G401.6 (cell line): ENCODE measurements around the gene PTPRD.

ENCODE experiments used
- FAIRE-seq: peaks from 2 replicates; lab custom pipeline; 2012; peaks lifted over from hg19 to GRCh38; lab: Jason Lieb, UNC

The PTPRD gene

GRCh38 chr9:8895106-8895860, 1717.5 kb downstream of the PTPRD start:
- FAIRE-seq, result no peak

GRCh38 chr9:8890695-8891094, 1722.1 kb downstream of the PTPRD start:
- FAIRE-seq, result no peak

GRCh38 chr9:8889100-8889499, 1723.7 kb downstream of the PTPRD start:
- no peak for FAIRE-seq

GRCh38 chr9:8888591-8888990, 1724.2 kb downstream of the PTPRD start:
- no peak for FAIRE-seq

- FAIRE-seq, result no peak
Observed at GRCh38 chr9:8887369-8887768, 1725.4 kb downstream of the PTPRD start.

- FAIRE-seq, result no peak
Observed at GRCh38 chr9:8883321-8883720, 1729.5 kb downstream of the PTPRD start.

GRCh38 chr9:8880060-8880459, 1732.7 kb downstream of the PTPRD start:
- no peak for FAIRE-seq

GRCh38 chr9:8879284-8879683, 1733.5 kb downstream of the PTPRD start:
- no peak for FAIRE-seq

GRCh38 chr9:8877753-8878494, 1734.9 kb downstream of the PTPRD start:
- FAIRE-seq, result no peak

- FAIRE-seq, result no peak
Observed at GRCh38 chr9:8876303-8876702, 1736.5 kb downstream of the PTPRD start.

- FAIRE-seq, result no peak
Observed at GRCh38 chr9:8874482-8874881, 1738.3 kb downstream of the PTPRD start.

GRCh38 chr9:8872802-8873201, 1740.0 kb downstream of the PTPRD start:
- no peak for FAIRE-seq

GRCh38 chr9:8871796-8872445, 1740.9 kb downstream of the PTPRD start:
- no peak for FAIRE-seq

- FAIRE-seq, result no peak
Observed at GRCh38 chr9:8871396-8871795, 1741.4 kb downstream of the PTPRD start.

- FAIRE-seq, result no peak
Observed at GRCh38 chr9:8869812-8870211, 1743.0 kb downstream of the PTPRD start.

GRCh38 chr9:8868632-8869031, 1744.2 kb downstream of the PTPRD start:
- no peak for FAIRE-seq

GRCh38 chr9:8867148-8867547, 1745.7 kb downstream of the PTPRD start:
- FAIRE-seq, result no peak

GRCh38 chr9:8864545-8864896, 1748.3 kb downstream of the PTPRD start:
- FAIRE-seq, result no peak

- FAIRE-seq, result no peak
Observed at GRCh38 chr9:8863886-8864544, 1748.8 kb downstream of the PTPRD start.

GRCh38 chr9:8863069-8863468, 1749.7 kb downstream of the PTPRD start:
- no peak for FAIRE-seq

GRCh38 chr9:8860925-8861324, 1751.9 kb downstream of the PTPRD start:
- no peak for FAIRE-seq

- FAIRE-seq, result no peak
Observed at GRCh38 chr9:8860086-8860485, 1752.7 kb downstream of the PTPRD start.

GRCh38 chr9:8859416-8859815, 1753.4 kb downstream of the PTPRD start:
- FAIRE-seq, result no peak
